Measurements from ENCODE around the gene DCAF7.

The DCAF7 gene

GRCh38 chr17:63511331-63511730 lies 38.9 kb upstream of the DCAF7 start:
- no peak for TF ChIP-seq CTCF (conservative IDR thresholded peaks at IDR 0.05)
- no peak for TF ChIP-seq ZFX (IDR thresholded peaks at IDR 0.05)
- no peak overlapping the region for H3K27ac ChIP-seq

GRCh38 chr17:63512388-63512787 lies 37.9 kb upstream of the DCAF7 start:
- TF ChIP-seq CTCF (conservative IDR thresholded peaks at IDR 0.05) (no peak), ZFX (IDR thresholded peaks at IDR 0.05) (no peak)
- no peak overlapping the region for H3K27ac ChIP-seq

- no peak overlapping the region for H3K27ac ChIP-seq
- TF ChIP-seq CTCF (conservative IDR thresholded peaks at IDR 0.05) (no peak), ZFX (IDR thresholded peaks at IDR 0.05) (no peak)
Observed at GRCh38 chr17:63512896-63513644, 37.2 kb upstream of the DCAF7 start.

GRCh38 chr17:63514477-63514876 lies 35.8 kb upstream of the DCAF7 start:
- no peak overlapping the region for H3K27ac ChIP-seq
- TF ChIP-seq ZFX (IDR thresholded peaks at IDR 0.05): no peak
- no peak for TF ChIP-seq CTCF (conservative IDR thresholded peaks at IDR 0.05)

- no peak for TF ChIP-seq ZFX (IDR thresholded peaks at IDR 0.05)
- no peak overlapping the region for H3K27ac ChIP-seq
Observed at GRCh38 chr17:63514974-63515373, 35.3 kb upstream of the DCAF7 start.

GRCh38 chr17:63515426-63515825 lies 34.9 kb upstream of the DCAF7 start:
- no peak for TF ChIP-seq ZFX (IDR thresholded peaks at IDR 0.05)
- no peak for TF ChIP-seq CTCF (conservative IDR thresholded peaks at IDR 0.05)
- H3K27ac ChIP-seq: no peak overlapping the region

- H3K27ac ChIP-seq: no peak overlapping the region
- TF ChIP-seq ZFX (IDR thresholded peaks at IDR 0.05) (no peak), CTCF (conservative IDR thresholded peaks at IDR 0.05) (no peak)
Observed at GRCh38 chr17:63516910-63517824, 33.1 kb upstream of the DCAF7 start.
